RWPE1 (cell line): ENCODE results near the gene LRRC32.

Experiments used
- CTCF ChIA-PET: fragments of 350-600 bp; sonication (Branson Sonifier 250); formaldehyde crosslinking; extraction: SDS; loops from one replicate; lab custom pipeline; 2021; lab: Yijun Ruan, JAX
- POLR2A ChIA-PET: fragments of 400-600 bp; formaldehyde crosslinking; extraction: SDS; loops from one replicate; lab custom pipeline; 2020; ENCODE audit warnings: antibody characterized with exemption; ENCODE audit not compliant: low non-redundant PET; lab: Yijun Ruan, JAX
- DNase-seq: peaks from one replicate; pipeline ENCODE4 v3.0.0; 2012; ENCODE audit warnings: low spot score
- H3K27ac ChIP-seq: fragments of 450-650 bp; 2 replicates; pipeline ENCODE4 v1.5.1; 2017
- CTCF ChIP-seq: fragments of 450-650 bp; conservative IDR thresholded peaks from 2 replicates; pipeline ENCODE4 v1.5.1; 2017; ENCODE audit warnings: low read depth, mild to moderate bottlenecking

LRRC32 gene

GRCh38 chr11:76683161-76684095 is 12.9 kb upstream of the LRRC32 start:
- POLR2A ChIA-PET = no interaction called here
- DNase-seq = no peak
- CTCF ChIA-PET = no interaction called here

GRCh38 chr11:76682684-76683083 is 12.1 kb upstream of the LRRC32 start:
- POLR2A ChIA-PET = no interaction called here
- TF ChIP-seq CTCF = no peak
- CTCF ChIA-PET = interaction anchor here (1.6 kb wide), 1 partner anchor 9 kb away, joined by 9 read pairs; no protein-coding TSS in a partner anchor
- DNase-seq = no peak
- no peak overlapping the region for H3K27ac ChIP-seq

More at GRCh38 chr11:76683161-76684095, 12.9 kb upstream of the LRRC32 start:
- no peak for TF ChIP-seq CTCF
- no peak overlapping the region for H3K27ac ChIP-seq

GRCh38 chr11:76682106-76682505 is 11.6 kb upstream of the LRRC32 start:
- TF ChIP-seq CTCF = no peak
- no peak for DNase-seq
- H3K27ac ChIP-seq = no peak overlapping the region
- ChIA-PET POLR2A (no interaction called here), CTCF (interaction anchor here (0.6 to 1.6 kb wide), 2 partner anchors 9 to 732 kb away, joined by 3 to 9 read pairs; no protein-coding TSS in a partner anchor)

- peak; percentile 68 for TF ChIP-seq CTCF
- no peak overlapping the region for H3K27ac ChIP-seq
- POLR2A ChIA-PET = no interaction called here
- CTCF ChIA-PET = interaction anchor here (0.5 to 1.6 kb wide), 5 partner anchors 11 to 820 kb away, joined by 3 to 9 read pairs (median 3); no protein-coding TSS in a partner anchor
- DNase-seq = peak; percentile 75
These were observed 10.2 kb upstream of the LRRC32 start for GRCh38 chr11:76680518-76681425.

- TF ChIP-seq CTCF = no peak
- no peak for DNase-seq
- ChIA-PET CTCF (interaction anchor here (0.6 kb wide), 1 partner anchor 75 kb away, joined by 4 read pairs; no protein-coding TSS in a partner anchor), POLR2A (no interaction called here)
- no peak overlapping the region for H3K27ac ChIP-seq
These were observed 7.8 kb upstream of the LRRC32 start for GRCh38 chr11:76678321-76678720.

GRCh38 chr11:76677458-76677765 is 6.9 kb upstream of the LRRC32 start:
- ChIA-PET POLR2A (no interaction called here), CTCF (interaction anchor here (0.7 kb wide), 1 partner anchor 339 kb away, joined by 3 read pairs; no protein-coding TSS in a partner anchor)
- DNase-seq = no peak
- H3K27ac ChIP-seq = no peak overlapping the region
- TF ChIP-seq CTCF = no peak
